A673 (cell line): ENCODE data around the gene CCDC149. TPM values are rescaled to one million over a fixed set of nuclear protein-coding genes. Genes with fewer than 3 reads are reported as not detected.
"Not testable (repeated sequence)": the region's sequence is repeated elsewhere in the genome, so short reads cannot be mapped to it uniquely, and the experiment has no call there.

Experiments used
- BruUV-seq: library from RNA; stranded (reverse); fragments of 400-500 nt; replicated peaks from 2 replicates; lab custom pipeline; 2021; lab: Mats Ljungman, UMichigan
- CTCF ChIA-PET: fragments of 300-600 bp; sonication (Branson Sonifier 250); formaldehyde crosslinking; loops from one replicate; lab custom pipeline; 2022; ENCODE audit warnings: antibody characterized with exemption; lab: Charles Lee
- POLR2A ChIA-PET: fragments of 300-600 bp; sonication (Branson Sonifier 250); formaldehyde crosslinking; loops from one replicate; lab custom pipeline; 2022; ENCODE audit warnings: antibody characterized with exemption; ENCODE audit not compliant: low non-redundant PET; lab: Charles Lee
- DNase-seq: peaks from one replicate; pipeline ENCODE4 v3.0.0-alpha.2; 2015; ENCODE audit warnings: low spot score
- H3K27ac ChIP-seq: fragments of 200-600 bp; sonication (generic); 2 replicates; pipeline ENCODE4 v1.5.1; 2016; ENCODE audit warnings: mixed run types, low read depth, mild to moderate bottlenecking, mixed read lengths, antibody characterized with exemption, low read length; ENCODE audit not compliant: poor library complexity, severe bottlenecking
- H3K27me3 ChIP-seq: fragments of 200-600 bp; sonication (generic); replicated peaks from 2 replicates; pipeline ENCODE4 v1.6.1; 2017; ENCODE audit warnings: mixed run types, low read depth, mild to moderate bottlenecking, mixed read lengths, antibody characterized with exemption, low read length; ENCODE audit not compliant: insufficient read depth, poor library complexity
- H3K36me3 ChIP-seq: fragments of 200-600 bp; sonication (generic); 2 replicates; pipeline ENCODE4 v1.6.1; 2016; ENCODE audit warnings: mixed run types, mild to moderate bottlenecking, mixed read lengths, antibody characterized with exemption, low read length; ENCODE audit not compliant: insufficient read depth, poor library complexity, severe bottlenecking
- H3K4me1 ChIP-seq: fragments of 200-600 bp; sonication (generic); 2 replicates; pipeline ENCODE4 v1.6.1; 2017; ENCODE audit warnings: mixed run types, mild to moderate bottlenecking, mixed read lengths, antibody characterized with exemption, low read length; ENCODE audit not compliant: insufficient read depth, poor library complexity, severe bottlenecking
- H3K4me3 ChIP-seq: fragments of 200-600 bp; sonication (generic); 2 replicates; pipeline ENCODE4 v1.5.1; 2016; ENCODE audit warnings: low read depth, mixed run types, mild to moderate bottlenecking, mixed read lengths, low read length; ENCODE audit not compliant: poor library complexity, severe bottlenecking
- H3K9me3 ChIP-seq: fragments of 200-600 bp; sonication (generic); 2 replicates; pipeline ENCODE4 v1.6.1; 2016; ENCODE audit warnings: mixed run types, low read depth, mild to moderate bottlenecking, mixed read lengths, antibody characterized with exemption, low read length; ENCODE audit not compliant: poor library complexity, severe bottlenecking
- EZH2 ChIP-seq: fragments of 200-600 bp; sonication (generic); IDR thresholded peaks from 2 replicates; pipeline ENCODE4 v1.6.1; 2017; ENCODE audit warnings: borderline replicate concordance, low read depth, mild to moderate bottlenecking, mixed read lengths, antibody characterized with exemption, low read length; ENCODE audit not compliant: poor library complexity, severe bottlenecking
- intact Hi-C: fragments of 100-400 bp; cut with micrococcal nuclease; formaldehyde crosslinking; loops from one replicate; pipeline ENCODE4 v1.10.0; 2022; ENCODE audit not compliant: unreplicated experiment
- total RNA-seq: library from RNA; stranded (reverse); gene quantifications from 2 replicates; pipeline ENCODE4 v1.2.3, GENCODE V29; 2021
- TF ChIP-seq, protein P1 (sequence below): fragments of 300-800, 200-600 bp; sonication (generic); conservative IDR thresholded peaks from 2 replicates; pipeline ENCODE4 v1.5.1; 2017; ENCODE audit warnings: low read depth, mild to moderate bottlenecking, antibody characterized with exemption, low read length, moderate library complexity, mixed read lengths

Gene CCDC149
- total RNA-seq, 1 experiment from 2014 or later, result 2.8 TPM

- ChIA-PET CTCF (no interaction called here), POLR2A (no interaction called here)
- no peaks in the 10 kb centered on the region for H3K4me1 ChIP-seq
- peak; percentile 11 for DNase-seq
- BruUV-seq, result no TSS peak
- intact Hi-C loops, result no loop called here
- peak overlapping the region; percentile 43 for H3K4me3 ChIP-seq
- H3K27me3 ChIP-seq, result peaks cover 4% of the 10 kb centered on the region
- H3K27ac ChIP-seq, result no peak overlapping the region
- H3K36me3 ChIP-seq, result no peaks in the 10 kb centered on the region
- H3K9me3 ChIP-seq, result no peaks in the 10 kb centered on the region
- TF ChIP-seq, protein P1, sequence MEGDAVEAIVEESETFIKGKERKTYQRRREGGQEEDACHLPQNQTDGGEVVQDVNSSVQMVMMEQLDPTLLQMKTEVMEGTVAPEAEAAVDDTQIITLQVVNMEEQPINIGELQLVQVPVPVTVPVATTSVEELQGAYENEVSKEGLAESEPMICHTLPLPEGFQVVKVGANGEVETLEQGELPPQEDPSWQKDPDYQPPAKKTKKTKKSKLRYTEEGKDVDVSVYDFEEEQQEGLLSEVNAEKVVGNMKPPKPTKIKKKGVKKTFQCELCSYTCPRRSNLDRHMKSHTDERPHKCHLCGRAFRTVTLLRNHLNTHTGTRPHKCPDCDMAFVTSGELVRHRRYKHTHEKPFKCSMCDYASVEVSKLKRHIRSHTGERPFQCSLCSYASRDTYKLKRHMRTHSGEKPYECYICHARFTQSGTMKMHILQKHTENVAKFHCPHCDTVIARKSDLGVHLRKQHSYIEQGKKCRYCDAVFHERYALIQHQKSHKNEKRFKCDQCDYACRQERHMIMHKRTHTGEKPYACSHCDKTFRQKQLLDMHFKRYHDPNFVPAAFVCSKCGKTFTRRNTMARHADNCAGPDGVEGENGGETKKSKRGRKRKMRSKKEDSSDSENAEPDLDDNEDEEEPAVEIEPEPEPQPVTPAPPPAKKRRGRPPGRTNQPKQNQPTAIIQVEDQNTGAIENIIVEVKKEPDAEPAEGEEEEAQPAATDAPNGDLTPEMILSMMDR, result no peak
- TF ChIP-seq EZH2, result no peak
Measured at GRCh38 chr4:24913119-24913485, 260 bp upstream of the CCDC149 start.

GRCh38 chr4:24910499-24910898, 2.3 kb downstream of the CCDC149 start:
- ChIA-PET CTCF (no interaction called here), POLR2A (no interaction called here)
- no TSS peak for BruUV-seq
- Histone ChIP-seq H3K27ac (no peak overlapping the region), H3K4me1 (no peaks in the 10 kb centered on the region), H3K36me3 (no peaks in the 10 kb centered on the region), H3K4me3 (no peak overlapping the region), H3K9me3 (no peaks in the 10 kb centered on the region), H3K27me3 (peaks cover 4% of the 10 kb centered on the region)
- no peak for TF ChIP-seq EZH2
- TF ChIP-seq, protein P1, result no peak
- intact Hi-C loops, result no loop called here
- DNase-seq, result no peak

GRCh38 chr4:24909606-24910005, 3.2 kb downstream of the CCDC149 start:
- intact Hi-C loops, DNase-seq, H3K27ac ChIP-seq, H3K36me3 ChIP-seq, H3K4me3 ChIP-seq, H3K27me3 ChIP-seq, CTCF ChIA-PET, BruUV-seq, H3K9me3 ChIP-seq, H3K4me1 ChIP-seq, POLR2A ChIA-PET: not testable (repeated sequence)

DNA sequence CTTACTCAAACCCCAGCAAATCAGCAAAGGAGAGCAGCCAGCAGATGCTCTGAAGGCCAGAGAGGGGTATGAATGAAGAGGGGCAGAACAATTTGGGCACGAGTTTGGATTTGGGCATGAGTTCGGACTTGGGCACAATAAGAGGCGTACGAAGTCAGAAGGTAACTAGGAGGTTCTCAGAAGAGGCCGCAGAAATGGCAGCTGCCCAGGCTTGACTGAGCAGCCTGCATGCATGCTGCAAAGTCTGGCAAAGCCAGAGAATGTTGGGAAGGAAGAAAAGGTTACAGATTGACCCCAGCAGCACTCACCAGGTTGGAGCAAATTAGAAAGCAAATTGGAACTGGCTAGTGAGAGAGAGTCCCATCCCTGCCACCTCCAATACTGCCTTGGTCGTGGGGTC, 15.2 kb downstream of the CCDC149 start:
- DNase-seq, result no peak
- H3K27ac ChIP-seq, result no peak overlapping the region
- ChIA-PET CTCF (no interaction called here), POLR2A (no interaction called here)
- H3K36me3 ChIP-seq, result no peaks in the 10 kb centered on the region
- no peaks in the 10 kb centered on the region for H3K9me3 ChIP-seq
- BruUV-seq, result no TSS peak
- no peaks in the 10 kb centered on the region for H3K27me3 ChIP-seq
- H3K4me3 ChIP-seq, result no peak overlapping the region
- intact Hi-C loops, result no loop called here
- TF ChIP-seq EZH2, result no peak
- TF ChIP-seq, protein P1, result no peak
- no peaks in the 10 kb centered on the region for H3K4me1 ChIP-seq
